Activated CD8-positive, alpha-beta memory T cell treated with anti-CD3 and anti-CD28 coated beads for 48 hours (primary cell): ENCODE data around the gene NR5A1.

Experiments used
- DNase-seq, 3 experiments: peaks; one replicate each; pipeline ENCODE4 v3.0.0-alpha.2; 2020; ENCODE audit warnings: low read depth in 2 of 3, low spot score in 2 of 3

The NR5A1 gene

DNA sequence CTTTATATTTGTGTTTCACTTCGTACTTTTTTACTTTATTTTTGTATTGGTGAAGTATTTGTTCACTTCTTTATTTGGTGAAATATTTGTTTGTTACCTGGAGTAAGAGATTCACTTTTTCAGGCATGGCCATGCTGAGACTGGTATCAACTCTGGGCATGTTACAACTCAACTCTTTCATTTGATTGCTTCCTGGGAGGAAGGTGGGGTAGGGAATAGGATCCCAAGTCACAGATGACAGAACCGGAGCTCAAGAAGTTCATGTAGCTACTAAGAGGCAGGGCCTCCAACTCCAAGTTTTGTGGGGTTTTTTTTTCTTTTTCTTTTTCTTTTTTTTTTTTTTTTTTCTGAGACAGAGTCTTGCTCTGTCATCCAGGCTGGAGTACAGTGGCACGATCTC lies 63.0 kb downstream of the NR5A1 start:
- no peak for DNase-seq

DNA sequence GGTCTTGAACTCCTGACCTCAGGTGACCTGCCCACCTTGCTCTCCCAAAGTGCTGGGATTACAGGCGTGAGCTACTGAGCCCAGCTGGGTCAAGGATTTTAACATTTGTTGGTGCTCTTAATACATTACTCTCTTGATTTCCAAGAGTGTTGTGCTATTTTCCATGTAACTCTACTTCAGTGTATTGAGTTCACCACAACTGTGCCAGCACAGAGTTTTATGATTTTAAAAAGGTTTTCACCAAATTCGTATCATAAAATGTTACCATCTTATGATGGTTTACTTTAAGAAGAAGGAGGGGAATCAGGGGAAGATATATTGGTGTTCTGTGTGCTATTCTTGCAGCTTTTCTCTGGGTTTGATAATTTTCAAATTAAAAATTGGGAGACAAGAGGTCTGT lies 63.6 kb downstream of the NR5A1 start:
- no peak for DNase-seq

DNA sequence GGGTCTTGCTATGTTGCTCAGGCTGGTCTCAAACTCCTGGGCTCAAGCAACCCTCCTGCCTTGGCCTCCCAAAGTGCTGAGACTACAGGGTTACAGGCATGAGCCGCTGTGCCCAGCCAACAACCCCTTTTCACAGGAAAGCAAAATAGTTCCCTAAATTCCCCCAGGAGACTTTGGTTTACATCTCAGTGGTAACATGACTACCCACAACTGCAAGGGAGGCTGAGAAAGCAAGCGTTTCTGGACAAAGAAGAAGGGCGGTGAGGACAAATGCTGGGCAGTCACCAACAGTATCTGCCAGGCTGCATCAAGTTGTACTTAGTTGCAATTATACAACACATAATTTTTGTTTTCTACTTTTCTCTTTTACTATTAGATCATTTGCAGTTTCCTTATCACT lies 64.4 kb downstream of the NR5A1 start:
- no peak for DNase-seq

DNA sequence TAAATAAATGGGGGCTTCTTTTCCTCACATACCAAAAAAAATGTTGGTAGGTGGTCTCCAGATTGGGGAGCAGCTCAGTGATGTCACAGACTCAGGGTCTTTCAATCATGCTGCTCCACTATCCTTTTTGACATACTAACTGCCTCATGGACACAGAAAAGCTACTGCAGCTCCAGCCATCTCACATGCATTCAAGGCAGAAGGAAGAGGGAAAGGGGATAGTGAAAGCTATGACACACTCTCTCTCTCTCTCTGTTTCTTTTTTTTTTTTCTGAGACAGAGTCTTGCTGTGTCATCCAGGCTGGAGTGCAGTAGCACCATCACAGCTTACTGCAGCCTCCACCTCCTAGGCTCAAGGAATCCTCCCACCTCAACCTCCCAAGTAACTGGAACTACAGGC lies 64.8 kb downstream of the NR5A1 start:
- DNase-seq = no peak

DNA sequence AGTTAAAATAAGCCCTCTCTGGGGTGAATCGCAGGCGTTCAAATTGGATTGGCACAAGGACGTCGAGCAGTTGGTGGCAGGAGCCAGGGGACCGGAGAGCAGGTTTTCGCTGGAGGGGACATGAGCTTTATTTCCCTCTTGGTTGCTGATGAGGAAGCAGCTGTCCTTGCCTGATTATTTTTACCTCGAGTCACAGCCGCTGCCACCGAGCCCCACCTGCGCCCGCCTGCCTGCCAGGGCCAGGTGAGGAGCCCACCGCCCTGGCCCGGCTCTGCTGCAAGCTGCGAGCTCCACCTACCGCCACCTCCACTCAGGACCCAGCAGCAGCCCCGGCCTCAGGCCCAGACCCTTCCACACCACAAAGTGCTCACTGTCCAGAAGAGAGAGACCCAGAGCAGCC lies 65.9 kb downstream of the NR5A1 start:
- no peak for DNase-seq

DNA sequence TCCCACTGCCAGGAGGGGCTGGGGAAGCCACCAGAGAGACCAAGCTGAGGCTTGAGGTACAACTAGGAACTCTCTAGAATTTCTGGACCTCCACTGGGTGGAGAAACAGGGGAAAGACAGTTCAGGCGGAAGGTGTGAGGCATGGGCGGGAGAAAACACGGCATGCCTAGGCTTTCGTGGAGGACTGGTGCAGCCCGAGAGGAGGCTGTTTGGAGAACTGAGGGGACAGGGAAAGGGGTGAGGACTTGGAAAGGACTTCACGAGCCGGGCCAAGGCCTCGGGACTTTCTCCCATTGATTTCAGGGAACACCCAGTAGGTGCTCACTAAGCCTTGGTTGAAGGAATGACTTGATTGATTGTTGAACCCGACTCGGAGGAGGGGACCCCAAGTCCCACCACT lies 66.4 kb downstream of the NR5A1 start:
- no peak for DNase-seq

DNA sequence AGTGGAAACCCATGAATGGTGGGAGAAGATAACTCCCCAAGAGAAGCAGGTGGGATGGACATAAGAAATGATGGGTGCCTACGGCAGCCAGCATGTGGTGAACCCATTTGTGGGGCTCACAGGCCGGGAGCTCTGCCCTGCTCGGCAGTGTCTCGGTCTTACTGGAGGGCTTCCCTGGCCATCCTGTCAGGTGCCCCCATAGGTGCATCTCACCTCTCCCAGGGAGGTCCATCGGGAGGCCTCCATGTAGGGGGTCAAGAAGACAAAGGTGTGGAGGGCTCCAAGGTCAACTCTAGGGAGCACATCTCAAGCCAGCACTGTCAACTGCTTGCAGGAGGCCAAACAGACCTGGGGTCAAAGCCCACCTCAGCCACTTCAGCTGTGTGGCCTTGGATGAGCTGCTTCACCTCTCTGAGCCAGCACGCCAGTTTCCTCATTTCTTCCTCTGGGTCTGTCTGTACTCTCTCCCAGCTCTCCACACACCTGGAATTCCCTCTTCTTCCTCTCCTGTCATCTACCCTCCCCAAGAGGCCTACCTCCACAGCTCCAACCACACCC lies 67.4 kb downstream of the NR5A1 start:
- DNase-seq = no peak

DNA sequence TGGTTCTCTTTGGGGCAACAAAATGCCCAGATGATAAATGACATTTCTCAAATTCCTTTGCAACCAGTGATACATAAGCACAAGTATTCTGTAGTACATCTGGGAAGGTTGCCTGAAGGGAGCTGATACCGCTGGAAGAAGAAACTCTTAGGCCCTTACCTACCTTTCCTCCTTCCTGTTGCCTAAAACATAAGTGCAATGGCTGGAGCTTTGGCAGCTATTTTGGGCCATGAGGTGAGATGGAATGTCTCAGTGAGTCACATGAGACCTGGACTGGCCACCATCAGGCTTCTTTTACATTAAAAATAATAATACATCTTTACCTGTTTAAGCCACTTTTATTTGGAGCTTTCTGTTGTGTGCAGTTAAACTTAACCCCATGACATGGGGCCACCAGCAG lies 68.1 kb downstream of the NR5A1 start:
- no peak for DNase-seq

DNA sequence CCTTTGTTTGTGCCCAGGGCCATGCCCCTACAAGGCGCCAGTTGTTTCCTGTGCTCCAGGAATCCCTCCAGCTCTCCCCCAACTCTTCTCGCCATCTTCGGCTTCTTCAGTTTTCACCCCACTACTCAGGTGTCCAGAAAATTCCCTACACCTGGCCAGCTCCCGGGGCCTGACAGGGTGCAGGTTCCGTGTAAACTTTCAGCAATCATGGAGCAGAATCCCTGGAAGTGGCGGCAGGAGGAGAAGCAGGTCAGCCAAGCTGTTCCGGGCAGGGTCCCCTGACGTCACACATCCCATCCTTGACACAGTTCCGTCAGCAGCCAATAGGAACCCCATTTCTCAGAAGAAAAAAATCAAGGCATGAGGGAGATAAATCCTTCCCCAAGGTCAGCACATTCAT lies 69.1 kb downstream of the NR5A1 start:
- DNase-seq = no peak

DNA sequence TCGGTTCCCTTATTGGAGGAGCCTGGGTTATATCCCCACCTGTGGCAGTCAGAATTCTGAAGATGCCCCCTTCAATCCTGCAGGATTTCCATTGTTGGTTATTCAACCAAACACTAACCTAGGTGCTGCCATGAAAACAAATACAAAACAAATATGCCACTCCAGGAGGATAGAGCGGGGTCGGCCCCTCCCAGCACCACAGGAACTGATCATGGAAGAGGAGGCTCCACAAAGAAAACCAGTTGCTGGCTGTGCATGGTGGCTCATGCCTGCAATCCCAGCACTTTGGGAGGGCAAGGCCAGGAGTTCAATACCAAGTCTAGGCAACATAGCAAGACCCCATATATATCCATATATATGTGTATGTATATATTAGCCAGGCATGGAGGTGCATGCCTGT lies 70.1 kb downstream of the NR5A1 start:
- no peak for DNase-seq

DNA sequence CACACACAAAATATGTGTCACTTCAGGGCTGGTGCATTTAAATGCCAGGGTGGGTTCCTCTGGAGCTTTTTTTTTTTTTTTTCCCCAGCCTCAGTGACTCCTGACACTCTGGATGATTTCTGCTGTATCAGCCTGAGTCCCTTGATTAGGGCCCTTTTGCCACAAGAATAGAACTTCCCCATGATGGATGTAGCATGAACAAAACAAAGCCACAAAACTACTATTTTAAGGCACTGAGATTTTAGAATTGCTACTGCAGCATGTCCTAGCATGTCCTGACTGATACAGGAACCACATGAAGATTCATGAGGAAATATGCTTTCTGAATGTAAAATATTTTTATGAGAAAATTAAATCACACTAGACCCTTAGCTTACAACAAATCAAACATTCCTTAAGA lies 70.9 kb downstream of the NR5A1 start:
- DNase-seq = no peak
